ENCODE data around the gene TMEM129.

The TMEM129 gene

GRCh38 chr4:1757836-1758235 is 36.7 kb upstream of the TMEM129 start:
- Histone ChIP-seq H3K4me3 (ENCODE audit: low read length) (no peak overlapping the region), H3K9me3 (ENCODE audit: control insufficient read depth, insufficient read depth, low read length) (no peaks in the 10 kb centered on the region), H3K4me1 (ENCODE audit: control insufficient read depth, insufficient read depth, low read length) (no peaks in the 10 kb centered on the region; the same call in 1 of the 2 replicates), H3K27me3 (ENCODE audit: control insufficient read depth, insufficient read depth, low read length) (no peaks in the 10 kb centered on the region), H3K27ac (ENCODE audit: low read length) (no peak overlapping the region), H3K36me3 (ENCODE audit: control insufficient read depth, insufficient read depth, low read length) (no peaks in the 10 kb centered on the region; the same call in 1 of the 2 replicates)
- no CpG with 5 or more reads among the region's 17 CpGs for WGBS (ENCODE audit: insufficient coverage, insufficient read length)
- no peak for DNase-seq (ENCODE audit: low read depth, low spot score)

DNA sequence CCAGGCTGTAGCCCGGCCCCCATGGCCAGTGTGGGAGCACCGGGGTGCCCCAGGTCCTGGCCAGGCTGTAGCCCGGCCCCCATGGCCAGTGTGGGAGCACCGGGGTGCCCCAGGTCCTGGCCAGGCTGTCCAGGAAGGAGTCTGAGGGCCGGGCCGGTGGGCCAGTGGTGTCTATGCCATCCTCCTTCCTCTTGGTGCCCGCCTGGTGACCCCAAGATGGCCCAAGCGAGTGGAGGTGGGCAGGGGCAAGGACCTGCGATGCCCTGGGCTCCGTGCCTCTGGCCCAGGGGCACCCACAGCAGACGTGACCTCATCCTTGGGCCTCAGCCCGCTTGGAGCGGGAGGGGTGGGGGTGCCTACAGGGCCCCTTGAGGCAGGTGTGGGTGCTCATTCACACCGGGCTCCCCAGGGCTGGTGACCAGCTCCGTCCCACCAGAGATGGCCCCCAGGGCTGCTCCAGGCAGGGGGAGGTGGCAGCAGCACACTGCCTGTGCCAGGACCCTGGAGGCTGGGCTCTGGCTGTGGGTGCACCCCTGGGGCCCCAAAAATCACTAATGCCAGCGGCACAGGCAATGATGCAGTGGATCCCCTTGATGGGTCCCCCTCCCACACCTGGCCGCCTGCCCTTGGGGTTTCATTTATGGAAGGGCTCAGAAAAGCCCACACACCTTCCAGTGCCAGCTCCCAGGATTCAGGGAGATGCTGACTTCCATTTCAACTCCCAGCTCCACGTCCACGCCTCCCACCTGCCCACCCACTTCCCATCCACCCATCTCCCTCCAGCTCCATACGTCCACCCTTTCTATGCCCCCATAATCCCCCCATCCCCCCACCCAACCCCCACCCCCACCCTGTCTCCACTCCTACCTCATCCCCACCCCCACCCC is 36.0 kb upstream of the TMEM129 start:
- H3K4me3 ChIP-seq (ENCODE audit: low read length) = no peak overlapping the region
- H3K36me3 ChIP-seq (ENCODE audit: control insufficient read depth, insufficient read depth, low read length) = no peaks in the 10 kb centered on the region; the same call in 1 of the 2 replicates
- H3K9me3 ChIP-seq (ENCODE audit: control insufficient read depth, insufficient read depth, low read length) = no peaks in the 10 kb centered on the region
- DNase-seq (ENCODE audit: low read depth, low spot score) = no peak
- H3K4me1 ChIP-seq (ENCODE audit: control insufficient read depth, insufficient read depth, low read length) = peaks cover 6% of the 10 kb centered on the region
- no peak overlapping the region for H3K27ac ChIP-seq (ENCODE audit: low read length)
- no peaks in the 10 kb centered on the region for H3K27me3 ChIP-seq (ENCODE audit: control insufficient read depth, insufficient read depth, low read length)
- no CpG with 5 or more reads among the region's 20 CpGs for WGBS (ENCODE audit: insufficient coverage, insufficient read length)

DNA sequence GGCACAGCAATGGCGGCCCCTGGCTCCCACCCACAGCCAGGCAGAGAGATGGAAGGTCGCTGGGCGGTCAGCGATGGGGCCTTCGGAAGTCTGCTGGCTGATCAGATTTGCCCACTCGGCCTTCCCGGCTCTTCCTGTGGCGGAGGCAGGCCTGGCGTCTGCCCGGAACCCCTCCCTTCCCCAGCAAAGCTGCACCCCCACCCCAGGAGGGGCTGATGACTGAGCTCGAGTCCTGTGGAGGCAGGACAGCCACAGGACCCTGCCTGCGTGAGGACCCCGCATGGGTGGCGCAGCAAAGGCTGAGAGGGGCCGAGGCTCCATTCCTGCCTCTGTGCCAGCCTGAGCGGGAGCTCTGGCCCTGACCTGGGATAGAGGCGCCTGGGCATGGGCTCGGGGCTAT is 35.0 kb upstream of the TMEM129 start:
- Histone ChIP-seq H3K36me3 (ENCODE audit: control insufficient read depth, insufficient read depth, low read length) (no peaks in the 10 kb centered on the region; the same call in 1 of the 2 replicates), H3K4me3 (ENCODE audit: low read length) (no peak overlapping the region), H3K9me3 (ENCODE audit: control insufficient read depth, insufficient read depth, low read length) (no peaks in the 10 kb centered on the region), H3K27ac (ENCODE audit: low read length) (no peak overlapping the region), H3K27me3 (ENCODE audit: control insufficient read depth, insufficient read depth, low read length) (no peaks in the 10 kb centered on the region), H3K4me1 (ENCODE audit: control insufficient read depth, insufficient read depth, low read length) (peaks cover 8% of the 10 kb centered on the region)
- no peak for DNase-seq (ENCODE audit: low read depth, low spot score)
- no CpG with 5 or more reads among the region's 18 CpGs for WGBS (ENCODE audit: insufficient coverage, insufficient read length)

- no peaks in the 10 kb centered on the region; the same call in 1 of the 2 replicates for H3K36me3 ChIP-seq (ENCODE audit: control insufficient read depth, insufficient read depth, low read length)
- no peak for DNase-seq (ENCODE audit: low read depth, low spot score)
- no peaks in the 10 kb centered on the region for H3K9me3 ChIP-seq (ENCODE audit: control insufficient read depth, insufficient read depth, low read length)
- peaks cover 8% of the 10 kb centered on the region for H3K4me1 ChIP-seq (ENCODE audit: control insufficient read depth, insufficient read depth, low read length)
- no peak overlapping the region for H3K4me3 ChIP-seq (ENCODE audit: low read length)
- no CpG with 5 or more reads among the region's 17 CpGs for WGBS (ENCODE audit: insufficient coverage, insufficient read length)
- H3K27me3 ChIP-seq (ENCODE audit: control insufficient read depth, insufficient read depth, low read length) = no peaks in the 10 kb centered on the region
- H3K27ac ChIP-seq (ENCODE audit: low read length) = no peak overlapping the region
Observed at GRCh38 chr4:1755297-1755696, 34.2 kb upstream of the TMEM129 start.

DNA sequence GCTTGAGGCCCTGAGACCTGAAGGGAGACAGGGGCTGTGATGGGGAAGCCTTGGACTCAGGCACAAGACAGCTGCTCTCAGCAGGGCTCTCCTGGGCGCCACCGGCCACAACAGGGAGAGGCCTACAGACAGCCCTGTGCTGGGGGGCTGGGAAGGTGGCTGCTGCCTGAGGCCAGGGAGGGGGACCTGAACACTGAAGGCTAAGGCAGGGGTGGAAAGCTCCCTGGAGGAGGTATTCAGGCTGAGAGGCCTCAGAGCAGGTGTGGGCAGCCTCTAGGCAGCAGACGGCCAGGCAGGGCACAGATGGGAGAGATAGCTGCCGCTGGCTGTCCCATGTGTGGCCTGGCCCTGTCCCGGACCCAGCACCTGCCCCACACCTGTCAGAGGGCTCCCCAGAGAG is 33.2 kb upstream of the TMEM129 start:
- Histone ChIP-seq H3K9me3 (ENCODE audit: control insufficient read depth, insufficient read depth, low read length) (no peaks in the 10 kb centered on the region), H3K4me3 (ENCODE audit: low read length) (no peak overlapping the region), H3K4me1 (ENCODE audit: control insufficient read depth, insufficient read depth, low read length) (peaks cover 10% of the 10 kb centered on the region), H3K27me3 (ENCODE audit: control insufficient read depth, insufficient read depth, low read length) (no peaks in the 10 kb centered on the region), H3K27ac (ENCODE audit: low read length) (no peak overlapping the region), H3K36me3 (ENCODE audit: control insufficient read depth, insufficient read depth, low read length) (no peaks in the 10 kb centered on the region; the same call in 1 of the 2 replicates)
- WGBS (ENCODE audit: insufficient coverage, insufficient read length) = no CpG with 5 or more reads among the region's 5 CpGs
- DNase-seq (ENCODE audit: low read depth, low spot score) = no peak

- Histone ChIP-seq H3K36me3 (ENCODE audit: control insufficient read depth, insufficient read depth, low read length) (no peaks in the 10 kb centered on the region; the same call in 1 of the 2 replicates), H3K27ac (ENCODE audit: low read length) (no peak overlapping the region), H3K9me3 (ENCODE audit: control insufficient read depth, insufficient read depth, low read length) (no peaks in the 10 kb centered on the region), H3K4me3 (ENCODE audit: low read length) (no peak overlapping the region), H3K27me3 (ENCODE audit: control insufficient read depth, insufficient read depth, low read length) (no peaks in the 10 kb centered on the region), H3K4me1 (ENCODE audit: control insufficient read depth, insufficient read depth, low read length) (peaks cover 10% of the 10 kb centered on the region)
- WGBS (ENCODE audit: insufficient coverage, insufficient read length) = no CpG with 5 or more reads among the region's 15 CpGs
- DNase-seq (ENCODE audit: low read depth, low spot score) = no peak
Observed at GRCh38 chr4:1753697-1754311, 32.7 kb upstream of the TMEM129 start.

GRCh38 chr4:1753294-1753696 is 32.2 kb upstream of the TMEM129 start:
- no peak for DNase-seq (ENCODE audit: low read depth, low spot score)
- no CpG with 5 or more reads among the region's 10 CpGs for WGBS (ENCODE audit: insufficient coverage, insufficient read length)
- Histone ChIP-seq H3K27ac (ENCODE audit: low read length) (no peak overlapping the region), H3K4me3 (ENCODE audit: low read length) (no peak overlapping the region), H3K36me3 (ENCODE audit: control insufficient read depth, insufficient read depth, low read length) (no peaks in the 10 kb centered on the region; the same call in 1 of the 2 replicates), H3K27me3 (ENCODE audit: control insufficient read depth, insufficient read depth, low read length) (no peaks in the 10 kb centered on the region), H3K4me1 (ENCODE audit: control insufficient read depth, insufficient read depth, low read length) (peaks cover 11% of the 10 kb centered on the region), H3K9me3 (ENCODE audit: control insufficient read depth, insufficient read depth, low read length) (no peaks in the 10 kb centered on the region)

DNA sequence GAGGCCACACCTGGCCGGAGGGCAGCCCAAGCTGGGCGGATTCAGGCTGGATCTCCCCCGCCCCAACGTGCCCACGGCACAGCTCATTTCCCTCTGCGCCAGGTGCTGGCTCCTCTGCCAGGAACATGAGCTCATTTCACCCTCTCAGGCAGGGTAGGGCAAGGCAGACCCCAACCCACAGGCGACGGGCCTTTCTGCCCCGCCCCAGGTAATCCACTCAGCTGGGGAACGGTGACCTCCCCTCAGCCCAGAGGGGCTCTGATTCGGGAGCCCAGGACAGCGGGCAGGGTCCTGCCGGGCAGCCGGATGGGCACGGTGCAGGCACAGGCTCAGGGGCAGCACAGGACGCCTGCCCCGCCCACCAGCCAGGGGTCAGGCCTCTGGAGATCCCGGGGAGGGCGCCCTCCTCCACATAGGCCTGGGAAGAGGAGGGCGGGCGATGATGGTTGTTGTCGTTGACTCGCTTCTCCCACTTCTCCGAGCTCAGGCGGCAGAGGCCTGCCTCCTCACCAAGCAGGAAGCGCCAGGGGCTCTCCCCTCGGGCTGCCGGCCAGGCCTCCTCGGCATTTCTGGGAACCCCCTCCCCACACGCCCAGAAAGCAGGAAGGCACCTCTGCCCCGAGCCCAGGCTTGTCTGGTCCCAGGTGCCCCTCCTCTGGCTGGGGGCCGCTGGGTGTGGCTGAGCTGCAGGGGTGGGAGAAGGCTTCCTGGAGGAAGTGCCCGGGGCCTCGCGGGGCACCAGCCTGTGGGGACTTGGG is 31.3 kb upstream of the TMEM129 start:
- Histone ChIP-seq H3K27me3 (ENCODE audit: control insufficient read depth, insufficient read depth, low read length) (no peaks in the 10 kb centered on the region), H3K36me3 (ENCODE audit: control insufficient read depth, insufficient read depth, low read length) (no peaks in the 10 kb centered on the region; the same call in 1 of the 2 replicates), H3K9me3 (ENCODE audit: control insufficient read depth, insufficient read depth, low read length) (no peaks in the 10 kb centered on the region), H3K4me3 (ENCODE audit: low read length) (no peak overlapping the region), H3K4me1 (ENCODE audit: control insufficient read depth, insufficient read depth, low read length) (peaks cover 11% of the 10 kb centered on the region), H3K27ac (ENCODE audit: low read length) (no peak overlapping the region)
- DNase-seq (ENCODE audit: low read depth, low spot score) = no peak
- no CpG with 5 or more reads among the region's 35 CpGs for WGBS (ENCODE audit: insufficient coverage, insufficient read length)

- no peak for DNase-seq (ENCODE audit: low read depth, low spot score)
- no CpG with 5 or more reads among the region's 8 CpGs for WGBS (ENCODE audit: insufficient coverage, insufficient read length)
- no peaks in the 10 kb centered on the region for H3K9me3 ChIP-seq (ENCODE audit: control insufficient read depth, insufficient read depth, low read length)
- no peak overlapping the region for H3K4me3 ChIP-seq (ENCODE audit: low read length)
- peaks cover 11% of the 10 kb centered on the region for H3K4me1 ChIP-seq (ENCODE audit: control insufficient read depth, insufficient read depth, low read length)
- H3K27ac ChIP-seq (ENCODE audit: low read length) = no peak overlapping the region
- no peaks in the 10 kb centered on the region for H3K27me3 ChIP-seq (ENCODE audit: control insufficient read depth, insufficient read depth, low read length)
- H3K36me3 ChIP-seq (ENCODE audit: control insufficient read depth, insufficient read depth, low read length) = no peaks in the 10 kb centered on the region; the same call in 1 of the 2 replicates
Observed at GRCh38 chr4:1751919-1752283, 30.8 kb upstream of the TMEM129 start.
